Immature natural killer cell (primary cell): ENCODE measurements around the gene RNF19B. TPM values are rescaled to one million over a fixed set of nuclear protein-coding genes. Genes with fewer than 3 reads are reported as not detected.
"Not testable (repeated sequence)": the region's sequence is repeated elsewhere in the genome, so short reads cannot be mapped to it uniquely, and the experiment has no call there.

Source experiments
- DNase-seq, 3 donors: peaks; one replicate each; pipeline ENCODE4 v3.0.0; 2022; ENCODE audit warnings: mixed read lengths in 1 of 3
- H3K27ac Mint-ChIP-seq, 6 donors: one replicate each; pipeline ENCODE4 v1.8.0; 2020; ENCODE audit warnings: mixed read lengths in 6 of 6, mild to moderate bottlenecking in 5 of 6, inconsistent platforms in 4 of 6, moderate library complexity in 3 of 6
- H3K27me3 Mint-ChIP-seq, 3 donors: one replicate each; pipeline ENCODE4 v1.8.0; 2020 to 2021; ENCODE audit warnings: low read depth in 3 of 3, mild to moderate bottlenecking in 3 of 3, mixed read lengths in 3 of 3, moderate library complexity in 3 of 3, inconsistent platforms in 1 of 3
- H3K36me3 Mint-ChIP-seq, 3 donors: one replicate each; pipeline ENCODE4 v1.8.0; 2020; ENCODE audit warnings: mixed read lengths in 3 of 3, inconsistent platforms in 2 of 3, mild to moderate bottlenecking in 2 of 3
- H3K4me1 Mint-ChIP-seq, 2 donors: one replicate each; pipeline ENCODE4 v1.8.0; 2020; ENCODE audit warnings: inconsistent platforms in 2 of 2, mild to moderate bottlenecking in 2 of 2, mixed read lengths in 2 of 2, moderate library complexity in 1 of 2
- H3K4me3 Mint-ChIP-seq, 5 donors: one replicate each; pipeline ENCODE4 v1.8.0; 2020; ENCODE audit warnings: mild to moderate bottlenecking in 5 of 5, mixed read lengths in 5 of 5, inconsistent platforms in 3 of 5, moderate library complexity in 3 of 5
- H3K9me3 Mint-ChIP-seq, 6 donors: one replicate each; pipeline ENCODE4 v1.8.0; 2020; ENCODE audit warnings: mild to moderate bottlenecking in 6 of 6, mixed read lengths in 6 of 6, inconsistent platforms in 4 of 6, moderate library complexity in 3 of 6
- polyA plus RNA-seq, 3 donors: library from polyadenylated mRNA; unstranded; fragments of 300-500 nt; fragmentation: Illumina TruSeq; gene quantifications; one replicate each; pipeline ENCODE4 v1.2.3, GENCODE V29; 2021

The RNF19B gene
- polyA plus RNA-seq, 3 donors from 2014 or later: 1.0 to 3.2 (median 2.8) TPM

- peaks cover 13 to 19% of the 10 kb centered on the region in 2 donors for H3K4me1 Mint-ChIP-seq
- no peaks in the 10 kb centered on the region for H3K36me3 Mint-ChIP-seq
- H3K27me3 Mint-ChIP-seq: peaks cover 18 to 43% (median 24%) of the 10 kb centered on the region in 3 donors
- DNase-seq: no peak
- no peak overlapping the region for H3K4me3 Mint-ChIP-seq
- no peak overlapping the region for H3K27ac Mint-ChIP-seq
- H3K9me3 Mint-ChIP-seq: no peaks in the 10 kb centered on the region
Observed at GRCh38 chr1:32926562-32926961, 38.0 kb downstream of the RNF19B start.

DNA sequence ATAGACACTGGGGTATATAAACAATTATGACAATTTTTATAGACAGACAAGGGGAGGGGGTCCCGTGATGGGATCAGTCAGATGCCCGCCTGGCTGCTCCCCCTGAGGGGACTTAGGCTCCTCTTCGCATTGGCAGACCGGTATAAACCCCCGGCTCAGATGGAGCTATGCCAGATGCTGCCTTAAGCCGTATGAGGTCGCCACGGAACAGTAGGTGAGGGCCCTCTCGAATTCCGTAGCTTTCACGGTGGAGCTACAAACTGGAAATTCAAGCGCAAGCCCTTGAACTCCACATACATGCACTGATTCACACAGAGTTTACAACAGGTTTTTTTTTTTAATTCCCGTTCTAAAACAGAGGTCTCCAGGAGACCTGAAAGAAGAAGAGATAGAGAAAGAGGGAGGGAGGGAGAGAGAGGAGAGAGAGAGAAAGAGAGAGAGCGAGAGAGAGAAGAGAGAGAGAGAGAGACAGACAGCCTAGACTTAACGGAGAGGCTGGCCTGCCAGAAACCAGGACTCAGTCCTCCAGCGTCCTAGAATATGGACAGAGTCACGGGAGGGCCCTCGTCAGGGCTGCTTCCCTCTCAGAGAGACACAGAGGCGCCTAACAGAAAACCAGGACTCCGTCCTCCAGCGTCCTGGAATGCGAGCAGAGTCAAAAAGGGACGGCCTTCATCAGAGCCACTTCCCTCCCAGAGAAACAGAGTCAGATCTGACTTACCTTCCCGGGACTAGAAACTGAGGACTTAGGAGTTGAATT lies 39.0 kb downstream of the RNF19B start:
- DNase-seq: peak in 2 of 3 donors; percentile 22 to 24
- H3K9me3 Mint-ChIP-seq: no peaks in the 10 kb centered on the region
- H3K27ac Mint-ChIP-seq: peak overlapping the region in 1 of 6 donors; percentile 15
- peaks cover 13 to 19% of the 10 kb centered on the region in 2 donors for H3K4me1 Mint-ChIP-seq
- peaks cover 20 to 45% (median 28%) of the 10 kb centered on the region in 3 donors for H3K27me3 Mint-ChIP-seq
- peak overlapping the region in 4 of 5 donors; percentile 0 to 67 (median 60) for H3K4me3 Mint-ChIP-seq
- H3K36me3 Mint-ChIP-seq: no peaks in the 10 kb centered on the region

DNA sequence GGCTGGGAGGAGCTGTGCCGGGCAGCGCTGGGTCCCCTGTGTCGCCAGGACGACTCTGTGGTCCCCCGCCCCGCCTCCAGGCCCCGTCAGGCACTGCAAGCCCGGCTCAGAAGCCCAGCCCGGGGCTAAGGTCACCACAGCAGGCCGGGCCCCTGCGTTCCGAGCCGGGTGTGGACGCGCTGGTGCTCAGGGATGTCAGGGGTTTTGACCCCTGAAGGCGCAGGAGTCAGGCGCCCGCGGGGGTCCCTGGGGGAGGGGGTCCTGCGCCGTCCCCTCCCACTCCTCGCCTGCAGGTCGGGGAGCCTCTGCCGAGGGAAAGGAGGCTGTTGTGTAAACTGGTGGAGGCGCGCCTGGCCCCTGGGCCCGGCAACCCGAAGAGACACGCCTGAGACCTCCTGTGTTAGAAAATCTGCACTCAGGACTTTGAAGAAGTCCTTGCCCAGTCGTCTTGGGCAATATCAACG lies 39.7 kb downstream of the RNF19B start:
- Mint-ChIP-seq H3K4me1 (peaks cover 13 to 19% of the 10 kb centered on the region in 2 donors), H3K9me3 (no peaks in the 10 kb centered on the region), H3K36me3 (no peaks in the 10 kb centered on the region), H3K4me3 (peak overlapping the region in 1 of 5 donors; percentile 67), H3K27ac (no peak overlapping the region), H3K27me3 (peaks cover 22 to 48% (median 28%) of the 10 kb centered on the region in 3 donors)
- peak in 1 of 3 donors; percentile 9 for DNase-seq

DNA sequence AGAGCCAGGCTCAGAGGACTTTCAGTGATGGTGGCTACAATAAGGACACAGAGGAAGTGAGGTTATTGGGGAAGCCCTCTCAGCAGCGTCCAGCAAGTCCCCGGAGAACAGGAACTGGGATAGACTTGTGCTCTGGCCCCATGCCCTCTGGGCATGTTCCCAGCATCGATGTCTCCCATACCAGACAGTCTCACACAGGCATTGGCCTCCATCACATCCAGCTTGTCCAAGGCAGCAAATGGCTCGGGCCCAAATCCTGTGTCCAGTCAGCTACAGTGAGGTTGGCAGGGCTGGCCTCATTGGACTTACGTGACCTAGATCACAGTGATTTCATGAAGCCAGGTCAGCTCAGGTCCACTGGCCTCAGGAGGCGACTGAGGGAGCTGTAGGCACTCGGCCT lies 43.8 kb downstream of the RNF19B start:
- H3K27ac Mint-ChIP-seq: no peak overlapping the region

DNA sequence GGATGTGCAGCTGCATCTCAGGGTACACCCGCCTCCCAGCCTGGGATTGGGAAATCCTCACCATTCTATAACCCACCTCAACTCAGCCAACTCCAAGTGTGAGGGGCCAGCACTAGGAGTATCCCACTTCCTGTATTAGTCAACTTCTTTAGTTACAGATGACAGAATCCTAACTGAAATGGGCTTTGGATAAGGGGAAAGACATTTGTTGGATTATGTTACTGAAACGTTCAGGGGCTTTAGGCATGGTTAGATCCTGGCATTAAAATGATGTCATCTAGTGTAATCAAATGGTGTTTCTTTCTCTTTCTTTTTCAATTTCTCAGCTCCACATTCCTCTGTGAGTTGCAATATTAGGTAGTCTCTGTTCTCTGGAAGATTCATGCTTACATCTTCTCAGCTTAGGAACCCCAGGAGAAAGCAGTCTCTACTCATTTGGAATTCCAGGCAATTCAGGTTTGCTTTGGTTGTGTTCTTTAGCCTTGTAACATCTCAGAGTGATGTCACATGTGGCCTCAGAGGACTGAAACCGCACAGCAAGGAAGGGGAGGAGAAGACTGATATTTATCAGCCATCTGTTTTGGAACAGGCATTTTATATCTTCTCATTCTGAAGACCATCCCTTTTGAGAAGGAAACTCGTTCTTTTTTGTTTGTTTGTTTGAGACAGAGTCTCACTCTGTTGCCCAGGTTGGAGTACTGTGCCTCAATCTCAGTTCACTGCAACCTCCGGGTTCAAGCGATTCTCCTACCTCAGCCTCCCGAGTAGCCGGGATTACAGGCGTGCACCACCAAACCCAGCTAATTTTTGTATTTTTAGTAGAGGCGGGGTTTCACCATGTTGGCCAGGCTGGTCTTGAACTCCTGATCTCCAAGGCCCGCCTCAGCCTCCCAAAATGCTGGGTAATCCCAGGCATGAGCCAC lies 44.5 kb downstream of the RNF19B start:
- Mint-ChIP-seq H3K36me3 (no peaks in the 10 kb centered on the region), H3K4me3 (no peak overlapping the region)

More for the DNA sequence above, 43.8 kb downstream of the RNF19B start:
- H3K4me1 Mint-ChIP-seq: peaks cover 19 to 27% of the 10 kb centered on the region in 2 donors
- no peaks in the 10 kb centered on the region for H3K36me3 Mint-ChIP-seq
- DNase-seq: no peak
- no peak overlapping the region for H3K4me3 Mint-ChIP-seq
- peaks cover 22 to 58% (median 29%) of the 10 kb centered on the region in 3 donors for H3K27me3 Mint-ChIP-seq
- H3K9me3 Mint-ChIP-seq: no peaks in the 10 kb centered on the region

GRCh38 chr1:32918179-32918578 lies 46.4 kb downstream of the RNF19B start:
- peaks cover 10 to 41% (median 22%) of the 10 kb centered on the region in 3 donors for H3K27me3 Mint-ChIP-seq
- no peaks in the 10 kb centered on the region for H3K9me3 Mint-ChIP-seq

More for the DNA sequence above, 44.5 kb downstream of the RNF19B start:
- no peak for DNase-seq
- peaks cover 19 to 51% (median 22%) of the 10 kb centered on the region in 3 donors for H3K27me3 Mint-ChIP-seq
- no peaks in the 10 kb centered on the region for H3K9me3 Mint-ChIP-seq
- H3K4me1 Mint-ChIP-seq: peaks cover 11 to 19% of the 10 kb centered on the region in 2 donors
- no peak overlapping the region for H3K27ac Mint-ChIP-seq

DNA sequence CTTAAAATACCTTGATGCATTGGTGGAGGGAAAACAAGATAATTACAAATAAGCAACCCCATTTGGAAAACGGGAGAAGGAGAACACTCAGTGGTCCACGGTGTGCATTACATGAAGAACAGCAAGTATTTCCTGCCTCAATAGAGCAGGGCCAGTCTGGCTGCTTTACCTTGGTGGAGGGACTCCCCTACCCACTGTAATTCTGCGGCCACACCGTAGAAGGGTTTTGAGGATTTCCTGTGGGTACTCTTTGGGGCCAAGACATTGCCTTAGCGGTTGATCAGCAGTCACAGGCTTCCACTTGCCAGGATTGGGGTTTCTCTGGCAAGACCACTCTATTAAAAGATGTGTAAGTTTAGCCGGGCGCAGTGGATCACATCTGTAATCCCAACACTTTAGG lies 47.1 kb downstream of the RNF19B start:
- H3K27ac Mint-ChIP-seq: no peak overlapping the region
- peaks cover 8 to 34% (median 19%) of the 10 kb centered on the region in 3 donors for H3K27me3 Mint-ChIP-seq
- peaks cover 6 to 11% of the 10 kb centered on the region in 2 donors for H3K4me1 Mint-ChIP-seq
- DNase-seq: peak; percentile 32 to 42 (median 41)
- H3K4me3 Mint-ChIP-seq: peak overlapping the region in 1 of 5 donors; percentile 31
- no peaks in the 10 kb centered on the region for H3K9me3 Mint-ChIP-seq
- no peaks in the 10 kb centered on the region for H3K36me3 Mint-ChIP-seq

More at GRCh38 chr1:32918179-32918578, 46.4 kb downstream of the RNF19B start:
- Mint-ChIP-seq H3K36me3 (no peaks in the 10 kb centered on the region), H3K27ac (no peak overlapping the region), H3K4me1 (peaks cover 6 to 11% of the 10 kb centered on the region in 2 donors), H3K4me3 (no peak overlapping the region)
- DNase-seq: no peak

GRCh38 chr1:32915766-32916706 lies 48.6 kb downstream of the RNF19B start:
- peaks cover 6 to 11% of the 10 kb centered on the region in 2 donors for H3K4me1 Mint-ChIP-seq
- peaks cover 3 to 25% (median 12%) of the 10 kb centered on the region in 3 donors for H3K27me3 Mint-ChIP-seq
- no peak overlapping the region for H3K4me3 Mint-ChIP-seq
- no peak overlapping the region for H3K27ac Mint-ChIP-seq
- no peaks in the 10 kb centered on the region for H3K36me3 Mint-ChIP-seq
- no peaks in the 10 kb centered on the region for H3K9me3 Mint-ChIP-seq
- DNase-seq: no peak

GRCh38 chr1:32910319-32910718 lies 54.3 kb downstream of the RNF19B start:
- H3K27me3 Mint-ChIP-seq: peaks cover 0 to 6% (median 5%) of the 10 kb centered on the region in 3 donors
- H3K4me3 Mint-ChIP-seq: no peak overlapping the region
- H3K4me1 Mint-ChIP-seq: no peaks in the 10 kb centered on the region
- no peaks in the 10 kb centered on the region for H3K36me3 Mint-ChIP-seq
- DNase-seq: no peak
- H3K9me3 Mint-ChIP-seq: no peaks in the 10 kb centered on the region
- no peak overlapping the region for H3K27ac Mint-ChIP-seq

GRCh38 chr1:32907435-32907834 lies 57.2 kb downstream of the RNF19B start:
- H3K4me1 Mint-ChIP-seq: peaks cover 0 to 4% of the 10 kb centered on the region in 2 donors
- no peaks in the 10 kb centered on the region for H3K36me3 Mint-ChIP-seq
- peaks cover 2 to 11% (median 7%) of the 10 kb centered on the region in 3 donors for H3K27me3 Mint-ChIP-seq
- H3K27ac Mint-ChIP-seq: no peak overlapping the region
- no peak for DNase-seq
- H3K4me3 Mint-ChIP-seq: no peak overlapping the region
- H3K9me3 Mint-ChIP-seq: peaks cover 0 to 3% (median 0%) of the 10 kb centered on the region in 6 donors

DNA sequence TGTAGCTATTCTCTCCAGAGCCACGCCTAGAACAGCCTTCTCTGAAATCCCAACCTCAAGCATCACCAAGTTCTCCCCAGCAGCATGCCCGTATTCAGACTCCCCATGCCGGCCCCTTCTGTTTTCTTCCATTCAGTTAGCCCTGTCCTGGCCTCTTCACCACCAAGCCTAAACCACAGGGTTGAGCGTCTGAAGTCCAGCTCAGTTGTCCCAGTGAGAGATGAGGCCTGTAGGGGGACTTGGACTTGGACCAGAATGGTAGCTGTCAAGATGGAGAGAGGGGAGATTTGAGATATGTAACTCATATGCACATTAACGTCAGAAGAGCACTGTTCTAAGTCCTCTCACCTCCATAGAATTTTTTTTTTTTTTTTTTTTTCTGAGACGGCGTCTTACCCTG lies 58.0 kb downstream of the RNF19B start:
- Mint-ChIP-seq H3K36me3 (no peaks in the 10 kb centered on the region), H3K4me1 (peaks cover 5 to 11% of the 10 kb centered on the region in 2 donors), H3K27ac (no peak overlapping the region), H3K9me3 (peaks cover 0 to 4% (median 0%) of the 10 kb centered on the region in 6 donors), H3K27me3 (peaks cover 4 to 14% (median 11%) of the 10 kb centered on the region in 3 donors), H3K4me3 (no peak overlapping the region)
- DNase-seq: no peak

GRCh38 chr1:32905588-32905987 lies 59.0 kb downstream of the RNF19B start:
- not testable (repeated sequence) for H3K36me3 Mint-ChIP-seq, H3K9me3 Mint-ChIP-seq, H3K27ac Mint-ChIP-seq, H3K4me3 Mint-ChIP-seq, DNase-seq
- Mint-ChIP-seq H3K4me1 (peaks cover 8 to 14% of the 10 kb centered on the region in 2 donors), H3K27me3 (peaks cover 4 to 16% (median 11%) of the 10 kb centered on the region in 3 donors)

DNA sequence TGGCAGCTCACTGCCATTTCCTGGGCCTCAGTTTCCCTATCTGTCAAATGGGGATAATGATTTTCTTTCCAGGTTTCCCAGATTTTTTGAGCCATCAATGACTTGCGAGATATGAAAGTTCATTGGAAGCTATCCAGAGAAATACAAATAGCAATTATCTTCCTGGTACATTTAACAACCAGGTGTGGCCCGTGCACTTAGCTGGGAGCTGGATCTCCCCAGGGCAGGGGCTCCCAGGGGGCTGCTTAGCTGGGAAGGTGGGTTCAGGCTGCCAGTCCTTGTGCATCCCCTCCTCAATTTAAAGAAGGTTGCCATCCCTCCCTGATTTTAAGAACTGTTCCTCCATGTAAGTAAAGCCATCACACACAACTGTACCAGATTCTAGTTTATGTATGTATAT lies 59.8 kb downstream of the RNF19B start:
- Mint-ChIP-seq H3K36me3 (no peaks in the 10 kb centered on the region), H3K4me1 (peaks cover 11 to 14% of the 10 kb centered on the region in 2 donors), H3K9me3 (peaks cover 0 to 5% (median 0%) of the 10 kb centered on the region in 6 donors), H3K27ac (no peak overlapping the region), H3K4me3 (no peak overlapping the region), H3K27me3 (peaks cover 7 to 15% (median 13%) of the 10 kb centered on the region in 3 donors)
- no peak for DNase-seq
